Panc1 (cell line): ENCODE measurements around the gene DLG2.

Experiments
- POLR2AphosphoS5 ChIP-seq: IDR thresholded peaks from 2 replicates; pipeline ENCODE4 v1.6.1; 2012; ENCODE audit warnings: mild to moderate bottlenecking, low read depth, low read length, moderate library complexity
- REST ChIP-seq, 2 experiments: IDR thresholded peaks; 2 replicates each; pipeline ENCODE4 v1.6.1; 2011 to 2012; ENCODE audit warnings: low read depth in 2 of 2, control low read depth in 1 of 2, low read length in 1 of 2, mild to moderate bottlenecking in 1 of 2, moderate library complexity in 1 of 2; ENCODE audit not compliant: insufficient read depth in 1 of 2
- TF ChIP-seq, protein P1 (sequence below): fragments of 450-650 bp; IDR thresholded peaks from 2 replicates; pipeline ENCODE4 v1.5.1; 2017; ENCODE audit warnings: mild to moderate bottlenecking

GRCh38 chr11:83680321-83680720 lies 1946.8 kb downstream of the DLG2 start:
- TF ChIP-seq, protein P1, sequence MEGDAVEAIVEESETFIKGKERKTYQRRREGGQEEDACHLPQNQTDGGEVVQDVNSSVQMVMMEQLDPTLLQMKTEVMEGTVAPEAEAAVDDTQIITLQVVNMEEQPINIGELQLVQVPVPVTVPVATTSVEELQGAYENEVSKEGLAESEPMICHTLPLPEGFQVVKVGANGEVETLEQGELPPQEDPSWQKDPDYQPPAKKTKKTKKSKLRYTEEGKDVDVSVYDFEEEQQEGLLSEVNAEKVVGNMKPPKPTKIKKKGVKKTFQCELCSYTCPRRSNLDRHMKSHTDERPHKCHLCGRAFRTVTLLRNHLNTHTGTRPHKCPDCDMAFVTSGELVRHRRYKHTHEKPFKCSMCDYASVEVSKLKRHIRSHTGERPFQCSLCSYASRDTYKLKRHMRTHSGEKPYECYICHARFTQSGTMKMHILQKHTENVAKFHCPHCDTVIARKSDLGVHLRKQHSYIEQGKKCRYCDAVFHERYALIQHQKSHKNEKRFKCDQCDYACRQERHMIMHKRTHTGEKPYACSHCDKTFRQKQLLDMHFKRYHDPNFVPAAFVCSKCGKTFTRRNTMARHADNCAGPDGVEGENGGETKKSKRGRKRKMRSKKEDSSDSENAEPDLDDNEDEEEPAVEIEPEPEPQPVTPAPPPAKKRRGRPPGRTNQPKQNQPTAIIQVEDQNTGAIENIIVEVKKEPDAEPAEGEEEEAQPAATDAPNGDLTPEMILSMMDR, result no peak
- TF ChIP-seq POLR2AphosphoS5 (no peak), REST (IDR thresholded peaks at IDR 0.05; ENCODE audit: insufficient read depth in 1 of 2, low read depth in 2 of 2, low read length in 1 of 2) (no peak)
